Activated CD4-positive, alpha-beta T cell treated with anti-CD3 and anti-CD28 coated beads, Interleukin-2, Interleukin-4, amounts not matched to agents 100 ng/mL and 50 ng/mL, durations not matched to agents 16 hours and 8 hours (primary cell): ENCODE data around the gene TWIST2.

ENCODE experiments used
- DNase-seq: peaks from one replicate; pipeline ENCODE4 v3.0.0-alpha.2; 2020; ENCODE audit warnings: low spot score

Gene TWIST2

GRCh38 chr2:238890618-238891456 lies 43.0 kb downstream of the TWIST2 start:
- no peak for DNase-seq

DNA sequence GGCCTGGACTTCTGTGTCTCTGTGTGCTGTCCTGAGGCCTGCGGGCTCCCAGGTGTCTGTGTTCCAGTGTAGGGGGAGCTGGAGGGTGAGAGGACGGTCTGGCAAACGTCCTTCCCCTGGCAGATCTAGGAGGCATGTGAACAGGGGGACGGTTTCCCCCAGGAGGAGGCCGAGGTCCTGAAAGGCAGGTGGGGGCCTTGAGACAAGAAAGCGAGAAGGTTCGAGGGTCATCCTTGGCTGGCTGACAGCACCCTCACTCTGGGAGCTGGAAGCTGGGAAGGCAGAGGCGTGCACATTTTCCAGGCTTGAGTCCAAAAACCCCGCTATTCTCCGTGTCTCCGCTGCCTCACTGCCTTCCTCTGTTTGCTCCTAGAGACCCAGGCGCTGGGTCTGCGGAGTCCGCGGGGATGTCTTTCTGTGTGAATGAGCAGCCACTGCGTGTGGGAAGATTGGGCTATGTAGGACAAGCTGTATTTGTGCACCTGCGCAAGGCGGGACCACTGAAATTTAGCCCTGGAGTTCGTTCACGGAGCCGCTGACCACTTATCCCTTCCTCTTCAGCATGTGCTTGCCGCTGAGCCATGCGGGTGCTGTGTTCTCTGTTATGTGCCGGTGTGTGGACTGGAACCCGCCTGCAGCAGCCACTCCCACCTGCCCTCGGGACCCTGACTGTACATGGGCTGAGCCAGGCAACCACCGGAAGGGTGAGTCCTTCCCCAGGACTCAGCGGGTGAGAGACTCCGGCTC lies 43.7 kb downstream of the TWIST2 start:
- DNase-seq, result no peak

- DNase-seq, result no peak
These were observed 44.3 kb downstream of the TWIST2 start for GRCh38 chr2:238892204-238892500.

- no peak for DNase-seq
These were observed 44.9 kb downstream of the TWIST2 start for GRCh38 chr2:238892796-238893195.

DNA sequence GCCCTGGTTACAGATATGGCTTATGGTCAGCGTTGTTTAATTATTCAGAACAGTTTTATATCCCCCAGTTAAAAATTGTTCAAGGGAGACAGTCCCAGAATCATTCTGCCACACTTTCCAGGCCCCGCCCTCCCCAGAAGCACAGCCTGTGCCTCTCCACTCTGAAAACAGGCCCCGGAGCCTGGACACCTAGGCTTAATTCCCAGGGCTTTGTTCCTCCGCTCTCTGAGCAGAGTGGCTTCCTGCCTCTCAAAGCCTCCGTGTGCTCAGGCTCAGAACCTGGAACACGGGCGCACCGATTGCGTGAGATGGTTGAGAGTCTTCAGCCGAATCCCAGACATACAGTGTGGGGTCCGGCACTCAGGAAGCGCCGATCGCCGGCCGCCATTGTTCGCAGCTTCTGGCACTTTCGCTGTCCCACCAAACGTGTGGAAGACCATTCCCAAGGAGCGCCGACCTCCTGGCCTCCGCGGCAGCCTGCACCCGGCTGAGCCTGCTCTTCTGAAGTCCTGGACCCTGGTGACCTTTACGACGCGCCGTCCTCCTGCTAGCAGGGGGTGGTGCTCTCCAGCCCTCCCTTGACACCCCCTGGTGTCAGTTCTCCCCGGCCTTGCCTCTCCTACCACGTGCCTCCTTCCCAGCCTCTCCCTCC lies 45.6 kb downstream of the TWIST2 start:
- DNase-seq, result no peak

GRCh38 chr2:238894226-238894949 lies 46.5 kb downstream of the TWIST2 start:
- DNase-seq, result no peak

- no peak for DNase-seq
These were observed 47.0 kb downstream of the TWIST2 start for GRCh38 chr2:238894950-238895298.

- DNase-seq, result no peak
These were observed 47.5 kb downstream of the TWIST2 start for GRCh38 chr2:238895361-238895882.

GRCh38 chr2:238895891-238896600 lies 48.2 kb downstream of the TWIST2 start:
- DNase-seq, result no peak

GRCh38 chr2:238896641-238897040 lies 48.8 kb downstream of the TWIST2 start:
- DNase-seq, result no peak

DNA sequence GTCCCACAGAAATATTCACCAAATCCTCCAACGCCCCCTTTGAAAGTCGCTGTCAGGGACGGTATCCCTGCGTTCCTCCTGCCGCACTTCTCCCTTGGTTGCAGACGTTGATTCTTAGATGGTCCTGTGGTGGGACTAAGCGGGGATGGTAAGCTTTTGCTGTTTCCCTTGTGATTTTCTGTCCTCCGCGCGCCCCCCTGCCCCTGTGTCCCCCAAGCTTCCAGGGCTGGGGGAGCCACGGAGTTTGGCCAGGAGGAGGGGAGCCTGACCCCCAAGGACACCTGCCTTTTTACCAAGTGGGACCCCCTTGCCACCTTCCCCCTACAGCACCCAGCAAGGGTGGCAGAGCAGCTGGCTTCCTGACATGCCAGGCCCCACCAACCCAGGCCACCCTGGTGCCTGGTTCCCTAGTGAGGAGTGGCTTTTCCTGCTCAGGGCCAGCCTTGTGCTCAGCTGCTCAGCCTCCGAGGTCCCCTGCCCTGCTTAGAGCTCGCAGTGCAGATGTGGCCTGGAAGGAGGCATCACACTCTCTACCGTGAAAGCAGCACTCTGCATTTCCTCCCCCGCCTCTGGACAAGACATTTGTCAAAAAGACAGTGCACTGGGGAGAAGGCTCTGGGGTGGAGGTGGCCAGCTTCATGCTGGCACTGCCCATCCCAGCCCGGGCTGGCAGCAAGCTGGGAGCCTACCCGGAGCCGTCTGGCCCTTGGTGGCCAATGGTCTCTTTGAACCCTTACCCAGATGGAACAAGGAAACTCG lies 49.4 kb downstream of the TWIST2 start:
- DNase-seq, result no peak

- no peak for DNase-seq
These were observed 50.0 kb downstream of the TWIST2 start for GRCh38 chr2:238897911-238898311.

GRCh38 chr2:238898534-238899281 lies 50.8 kb downstream of the TWIST2 start:
- DNase-seq, result no peak

- no peak for DNase-seq
These were observed 51.5 kb downstream of the TWIST2 start for GRCh38 chr2:238899386-238899785.

- no peak for DNase-seq
These were observed 52.6 kb downstream of the TWIST2 start for GRCh38 chr2:238900511-238900910.

DNA sequence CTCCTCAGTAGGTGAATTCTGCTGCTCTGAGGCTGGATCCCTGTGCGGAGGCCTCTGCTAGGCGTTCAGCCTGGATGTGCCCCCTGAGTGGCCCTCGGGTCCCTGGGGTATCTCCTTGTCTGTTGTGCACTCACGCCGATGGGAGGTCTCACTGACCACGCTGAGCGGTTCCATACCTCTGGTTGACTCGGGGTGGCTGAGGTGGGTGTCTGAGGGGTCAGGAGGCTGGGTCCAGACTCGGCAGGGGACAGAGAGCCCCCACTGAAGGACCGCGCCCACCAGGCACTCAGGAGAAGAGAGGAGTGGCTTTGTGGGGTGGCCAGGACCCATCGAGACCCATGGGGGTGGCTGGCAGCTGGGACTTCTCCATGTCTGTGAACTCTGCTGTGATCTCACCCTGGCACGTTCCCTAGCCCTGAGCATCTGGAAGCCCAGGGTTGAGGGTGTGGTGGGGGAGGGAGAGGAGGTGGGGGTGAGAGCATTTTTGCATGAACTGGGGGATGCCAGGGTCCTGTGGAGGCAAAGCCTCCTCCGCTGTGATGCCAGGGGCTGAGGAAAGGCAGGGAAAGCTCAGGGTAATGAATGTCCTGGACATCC lies 53.7 kb downstream of the TWIST2 start:
- no peak for DNase-seq

DNA sequence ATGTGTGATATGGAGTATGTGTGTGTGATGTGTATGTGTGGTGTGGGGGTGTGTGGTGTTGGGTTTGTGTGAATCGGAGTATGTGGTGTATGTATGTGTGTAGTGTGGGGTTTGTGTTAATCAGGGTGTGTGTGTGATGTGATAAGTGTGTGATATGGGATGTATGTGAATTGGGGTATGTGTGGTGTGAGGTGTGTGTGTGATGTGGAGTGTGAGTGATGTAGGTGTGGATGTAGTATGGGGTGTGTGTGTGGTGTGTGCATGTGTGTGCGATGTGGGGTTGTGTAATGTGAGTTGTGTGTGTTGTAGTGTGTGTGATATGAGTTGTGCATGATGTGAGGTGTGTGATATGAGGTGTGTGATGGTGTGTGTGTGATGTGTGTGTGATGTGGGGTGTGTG lies 54.4 kb downstream of the TWIST2 start:
- DNase-seq, result no peak

DNA sequence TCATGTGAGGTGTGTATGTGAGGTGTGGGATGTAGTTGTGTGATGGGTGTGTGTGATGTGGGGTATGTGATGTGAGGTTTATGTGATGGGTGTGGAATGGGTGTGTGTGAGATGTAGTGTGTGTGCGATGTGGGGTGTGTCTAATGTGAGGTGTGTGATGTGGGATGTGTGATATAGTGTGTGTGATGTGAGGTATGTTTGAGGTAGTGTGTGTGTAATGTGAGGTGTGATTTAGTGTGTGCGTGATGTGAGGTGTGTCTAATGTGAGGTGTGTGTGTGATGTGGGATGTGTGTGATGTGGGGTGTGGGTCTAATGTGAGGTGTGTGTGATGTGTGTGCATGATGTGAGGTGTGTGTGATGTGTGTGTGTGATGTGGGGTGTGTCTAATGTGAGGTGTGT lies 55.3 kb downstream of the TWIST2 start:
- no peak for DNase-seq

DNA sequence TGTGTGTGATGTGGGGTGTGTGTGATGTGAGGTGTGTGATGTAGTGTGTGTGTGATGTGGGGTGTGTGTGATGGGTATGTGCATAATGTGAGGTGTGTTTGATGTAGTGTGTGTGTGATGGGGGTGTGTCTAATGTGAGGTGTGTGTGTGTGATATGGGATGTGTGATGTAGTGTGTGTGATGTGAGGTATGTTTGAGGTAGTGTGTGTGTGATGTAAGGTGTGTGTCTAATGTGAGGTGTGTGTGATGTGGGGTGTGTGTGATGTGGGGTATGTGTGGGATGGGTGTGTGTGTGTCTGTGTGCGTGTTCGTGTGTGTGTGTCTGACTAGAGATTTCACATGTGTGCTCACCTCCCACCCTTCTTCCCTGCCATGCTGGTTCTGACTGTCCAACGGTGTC lies 56.3 kb downstream of the TWIST2 start:
- DNase-seq, result no peak

- no peak for DNase-seq
These were observed 56.8 kb downstream of the TWIST2 start for GRCh38 chr2:238904716-238905115.
